GM21825 (cell line): ENCODE measurements around the gene PAXX.

Experiments
- ATAC-seq: cut with Tn5 transposase; IDR thresholded peaks from one replicate; pipeline ENCODE4 v1.9.1; 2021; ENCODE audit warnings: mild to moderate bottlenecking, moderate library complexity; ENCODE audit not compliant: unreplicated experiment

The PAXX gene

GRCh38 chr9:136952876-136953770, 39.1 kb upstream of the PAXX start:
- ATAC-seq: no peak

DNA sequence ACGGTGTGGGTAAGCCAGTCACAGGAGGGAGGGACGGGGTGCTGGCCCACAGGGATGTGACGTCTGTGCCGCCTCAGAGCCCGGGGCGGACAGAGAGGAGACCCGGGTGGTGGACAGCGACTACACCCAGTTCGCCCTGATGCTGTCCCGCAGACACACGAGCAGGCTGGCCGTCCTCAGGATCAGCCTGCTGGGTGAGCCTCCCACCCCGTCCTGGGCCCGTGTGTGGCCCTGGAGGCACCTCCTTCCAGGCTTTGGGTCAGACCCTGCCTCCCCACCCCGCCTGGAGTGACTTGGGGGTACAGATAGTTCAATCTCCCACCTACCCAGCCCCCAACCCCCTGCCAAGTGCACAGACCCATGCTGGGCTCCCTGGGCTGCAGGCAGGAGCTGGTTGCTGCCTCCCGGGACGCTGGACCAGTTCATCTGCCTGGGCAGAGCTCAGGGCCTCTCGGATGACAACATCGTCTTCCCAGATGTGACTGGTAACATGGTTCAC, 38.4 kb upstream of the PAXX start:
- ATAC-seq: no peak

DNA sequence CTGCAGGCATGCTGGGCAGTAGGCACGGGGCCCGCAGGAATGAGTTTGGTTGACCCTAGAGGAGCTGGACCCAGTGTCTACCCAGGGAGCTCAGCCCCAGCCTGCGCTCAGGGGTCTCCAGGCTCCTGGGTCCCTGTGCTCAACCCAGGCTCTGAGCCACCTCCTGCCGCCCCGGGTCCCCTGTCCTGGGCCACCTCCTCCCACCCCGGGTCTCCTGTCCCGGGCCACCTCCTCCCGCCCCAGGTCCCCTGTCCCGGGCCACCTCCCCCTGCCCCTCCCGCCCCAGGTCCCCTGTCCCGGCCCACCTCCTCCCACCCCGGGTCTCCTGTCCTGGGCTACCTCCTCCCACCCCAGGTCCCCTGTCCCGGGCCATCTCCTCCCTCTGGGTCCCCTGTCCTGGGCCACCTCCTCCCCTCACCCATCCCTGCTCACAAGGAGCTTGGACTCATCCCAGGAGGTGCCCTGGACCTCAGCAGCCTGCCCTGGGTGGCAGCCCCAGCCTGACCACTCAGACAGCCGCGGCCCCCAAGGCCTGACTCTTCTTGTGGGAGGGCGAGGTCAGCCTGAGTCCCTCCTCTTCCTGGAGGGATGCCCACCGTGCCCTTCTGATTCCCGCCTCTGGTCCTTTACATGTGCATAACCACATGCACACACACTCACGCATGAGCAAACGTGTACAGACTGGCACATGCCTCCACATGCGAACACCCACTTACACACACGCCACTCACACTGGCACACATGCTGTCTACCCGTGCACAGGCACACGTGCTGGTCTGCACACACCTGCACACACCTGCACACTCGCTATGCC, 37.7 kb upstream of the PAXX start:
- ATAC-seq: no peak

GRCh38 chr9:136955202-136955942, 36.9 kb upstream of the PAXX start:
- no peak for ATAC-seq

GRCh38 chr9:136955943-136956335, 36.3 kb upstream of the PAXX start:
- no peak for ATAC-seq

DNA sequence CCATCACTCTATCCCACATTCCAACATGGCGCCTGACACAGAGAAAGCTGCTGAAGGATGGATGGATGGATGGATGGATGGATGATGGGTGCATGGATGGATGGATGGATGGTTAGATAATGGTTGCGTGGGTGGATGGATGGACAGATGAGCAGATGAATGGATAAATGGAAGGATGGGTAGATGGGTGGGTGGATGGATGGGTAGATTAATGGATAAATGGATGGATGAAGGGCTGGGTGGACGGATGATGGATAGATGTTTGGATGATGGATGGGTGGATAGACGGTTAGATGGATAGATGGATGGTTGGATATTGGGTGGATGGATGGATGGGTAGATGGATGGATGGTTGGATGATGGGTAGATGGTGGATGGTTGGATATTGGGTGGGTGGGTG, 35.6 kb upstream of the PAXX start:
- ATAC-seq: no peak

GRCh38 chr9:136957461-136957860, 34.8 kb upstream of the PAXX start:
- ATAC-seq: no peak

- ATAC-seq: no peak
These were observed 34.3 kb upstream of the PAXX start for GRCh38 chr9:136957901-136958300.

- ATAC-seq: no peak
These were observed 33.7 kb upstream of the PAXX start for GRCh38 chr9:136958473-136958872.

DNA sequence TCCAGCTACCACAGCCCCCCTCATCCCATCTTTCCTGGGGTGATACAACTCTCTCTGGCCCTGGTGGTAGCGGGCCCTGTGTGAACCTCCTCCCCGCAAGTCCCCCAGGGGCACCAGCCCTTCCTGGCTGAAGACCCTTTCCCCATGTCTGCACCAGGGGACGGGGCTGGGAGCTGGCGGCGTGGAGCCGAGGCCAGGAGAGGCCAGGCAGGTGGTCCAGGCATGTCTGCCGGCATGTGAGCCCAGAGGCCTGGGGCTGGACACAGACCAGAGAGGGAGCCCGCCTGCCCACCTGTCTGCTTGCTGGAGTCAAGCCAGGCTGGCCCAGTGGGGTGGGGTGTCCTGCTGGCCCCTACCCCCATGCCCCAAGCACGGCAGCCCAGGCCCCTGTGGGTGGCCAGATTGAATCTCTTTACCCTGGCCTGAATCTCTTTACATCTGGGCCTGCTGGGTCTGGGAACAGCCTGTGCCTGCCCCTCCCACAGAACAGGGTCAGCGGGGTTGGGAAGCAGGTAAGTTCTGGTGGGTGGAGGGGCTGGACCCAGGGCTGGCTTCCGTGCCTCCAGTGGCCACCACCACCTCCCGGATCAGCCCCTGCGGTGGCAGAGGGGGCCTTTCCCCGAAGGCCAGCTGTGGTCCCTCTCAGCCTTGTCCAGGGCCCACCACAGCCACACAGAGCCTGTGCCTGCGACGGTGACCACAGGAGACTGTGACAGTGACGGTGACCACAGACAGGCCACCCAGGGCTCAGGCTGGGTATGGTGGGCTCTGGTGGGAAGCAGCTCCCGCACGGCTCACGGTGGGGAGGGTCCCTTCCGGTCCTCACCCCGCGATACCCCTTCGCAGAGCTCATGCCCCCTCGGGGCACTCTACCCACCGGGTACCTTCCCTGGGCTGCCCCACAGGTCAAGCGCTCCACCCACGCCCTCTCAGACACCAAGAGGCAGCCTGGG, 33.0 kb upstream of the PAXX start:
- ATAC-seq: no peak

- no peak for ATAC-seq
These were observed 31.8 kb upstream of the PAXX start for GRCh38 chr9:136960212-136960937.

- ATAC-seq: no peak
These were observed 31.3 kb upstream of the PAXX start for GRCh38 chr9:136960938-136961275.

GRCh38 chr9:136961279-136962065, 30.8 kb upstream of the PAXX start:
- no peak for ATAC-seq

GRCh38 chr9:136962163-136962562, 30.1 kb upstream of the PAXX start:
- no peak for ATAC-seq

DNA sequence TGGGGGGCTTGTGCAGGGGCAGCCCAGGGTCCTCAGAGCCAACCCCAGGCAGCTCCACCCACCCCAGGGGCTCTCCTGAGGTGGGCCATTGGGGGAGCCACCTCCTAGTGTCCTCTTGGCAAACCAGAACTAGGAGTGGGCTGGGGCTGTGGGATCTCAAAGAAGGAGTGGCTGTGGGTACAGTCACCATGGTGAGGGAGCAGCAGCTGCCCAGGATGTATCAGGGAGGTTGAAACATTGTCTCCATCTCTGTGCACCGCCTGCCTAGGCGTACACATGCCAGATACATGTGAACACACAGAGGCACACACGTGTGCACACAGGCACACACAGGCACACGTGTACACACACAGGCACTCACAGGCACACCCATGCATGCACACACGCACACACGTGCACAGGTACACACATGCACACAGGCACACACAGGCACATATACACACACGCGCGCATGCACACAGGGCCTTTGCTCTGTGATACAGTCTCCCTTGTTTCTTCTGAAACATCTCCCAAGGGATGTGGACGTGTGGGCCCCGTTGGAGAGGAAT, 29.4 kb upstream of the PAXX start:
- no peak for ATAC-seq

DNA sequence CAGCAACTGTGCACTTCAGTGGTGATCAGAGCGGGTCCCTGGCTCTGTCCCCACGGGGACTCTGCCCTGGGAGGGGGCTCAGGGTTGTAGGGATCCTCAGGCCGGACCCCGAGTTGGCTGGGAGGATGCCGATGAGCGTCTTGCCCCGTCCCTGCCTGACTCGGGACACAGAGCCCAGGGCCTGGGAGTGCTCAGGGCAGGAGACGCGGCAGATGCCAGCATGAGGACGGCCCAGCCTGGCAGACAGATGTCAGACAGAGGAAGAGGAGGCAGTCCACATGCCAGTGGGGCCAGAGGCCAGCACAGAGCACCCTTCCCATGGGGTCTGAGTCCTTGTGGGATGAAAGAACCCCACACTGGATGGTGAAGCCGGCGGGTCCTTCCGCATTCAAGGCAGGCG, 28.9 kb upstream of the PAXX start:
- ATAC-seq: no peak

GRCh38 chr9:136963751-136964150, 28.5 kb upstream of the PAXX start:
- ATAC-seq: no peak

DNA sequence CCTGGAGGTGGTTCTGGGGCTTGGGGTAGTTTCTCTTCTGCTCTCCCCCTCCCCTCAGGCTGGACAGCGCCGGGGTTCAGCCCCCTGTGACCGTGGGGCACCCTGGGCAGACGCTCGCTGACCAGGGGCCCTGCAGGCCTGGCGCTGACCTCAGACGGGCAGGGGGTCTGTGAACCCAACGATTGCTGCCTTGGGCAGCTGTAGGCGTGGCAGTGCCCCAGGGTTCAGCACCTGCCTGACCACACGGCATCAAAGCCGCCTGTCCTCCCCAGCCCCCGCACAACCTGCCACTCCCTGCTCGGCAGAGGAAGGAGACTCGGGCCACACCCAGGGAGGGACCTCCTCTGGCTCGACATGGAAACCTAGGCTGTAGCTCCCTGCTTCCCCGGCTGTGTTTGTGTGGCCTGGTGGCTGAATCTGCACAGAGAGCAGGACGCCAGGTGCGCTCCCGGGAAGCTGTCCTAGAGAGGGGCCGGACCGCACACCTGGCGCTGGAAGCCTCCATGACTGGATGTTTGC, 28.0 kb upstream of the PAXX start:
- no peak for ATAC-seq
